ENCODE results near the gene GNAI1. TPM values are rescaled to one million over a fixed set of nuclear protein-coding genes. Genes with fewer than 3 reads are reported as not detected.

The GNAI1 gene
- total RNA-seq, 4 donors from 2014 or later = 29.4 to 78.5 (median 35.5) TPM

GRCh38 chr7:80141376-80141775 is 6.7 kb downstream of the GNAI1 start:
- Histone ChIP-seq H3K27me3 (no peaks in the 10 kb centered on the region), H3K36me3 (no peaks in the 10 kb centered on the region), H3K27ac (no peak overlapping the region), H3K4me1 (peaks cover 0 to 46% (median 9%) of the 10 kb centered on the region in 4 donors), H3K4me3 (no peak overlapping the region), H3K9me3 (no peaks in the 10 kb centered on the region)
- no peak for DNase-seq (ENCODE audit: low spot score in 2 of 2)
- TF ChIP-seq POLR2A (IDR thresholded peaks at IDR 0.05) = no peak
- no peak for TF ChIP-seq EP300 (IDR thresholded peaks at IDR 0.05)
- TF ChIP-seq, protein P1, sequence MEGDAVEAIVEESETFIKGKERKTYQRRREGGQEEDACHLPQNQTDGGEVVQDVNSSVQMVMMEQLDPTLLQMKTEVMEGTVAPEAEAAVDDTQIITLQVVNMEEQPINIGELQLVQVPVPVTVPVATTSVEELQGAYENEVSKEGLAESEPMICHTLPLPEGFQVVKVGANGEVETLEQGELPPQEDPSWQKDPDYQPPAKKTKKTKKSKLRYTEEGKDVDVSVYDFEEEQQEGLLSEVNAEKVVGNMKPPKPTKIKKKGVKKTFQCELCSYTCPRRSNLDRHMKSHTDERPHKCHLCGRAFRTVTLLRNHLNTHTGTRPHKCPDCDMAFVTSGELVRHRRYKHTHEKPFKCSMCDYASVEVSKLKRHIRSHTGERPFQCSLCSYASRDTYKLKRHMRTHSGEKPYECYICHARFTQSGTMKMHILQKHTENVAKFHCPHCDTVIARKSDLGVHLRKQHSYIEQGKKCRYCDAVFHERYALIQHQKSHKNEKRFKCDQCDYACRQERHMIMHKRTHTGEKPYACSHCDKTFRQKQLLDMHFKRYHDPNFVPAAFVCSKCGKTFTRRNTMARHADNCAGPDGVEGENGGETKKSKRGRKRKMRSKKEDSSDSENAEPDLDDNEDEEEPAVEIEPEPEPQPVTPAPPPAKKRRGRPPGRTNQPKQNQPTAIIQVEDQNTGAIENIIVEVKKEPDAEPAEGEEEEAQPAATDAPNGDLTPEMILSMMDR (IDR thresholded peaks at IDR 0.05) = no peak
- 92 to 93% methylated on average over 2 of the region's 2 CpGs for WGBS, 2 donors

DNA sequence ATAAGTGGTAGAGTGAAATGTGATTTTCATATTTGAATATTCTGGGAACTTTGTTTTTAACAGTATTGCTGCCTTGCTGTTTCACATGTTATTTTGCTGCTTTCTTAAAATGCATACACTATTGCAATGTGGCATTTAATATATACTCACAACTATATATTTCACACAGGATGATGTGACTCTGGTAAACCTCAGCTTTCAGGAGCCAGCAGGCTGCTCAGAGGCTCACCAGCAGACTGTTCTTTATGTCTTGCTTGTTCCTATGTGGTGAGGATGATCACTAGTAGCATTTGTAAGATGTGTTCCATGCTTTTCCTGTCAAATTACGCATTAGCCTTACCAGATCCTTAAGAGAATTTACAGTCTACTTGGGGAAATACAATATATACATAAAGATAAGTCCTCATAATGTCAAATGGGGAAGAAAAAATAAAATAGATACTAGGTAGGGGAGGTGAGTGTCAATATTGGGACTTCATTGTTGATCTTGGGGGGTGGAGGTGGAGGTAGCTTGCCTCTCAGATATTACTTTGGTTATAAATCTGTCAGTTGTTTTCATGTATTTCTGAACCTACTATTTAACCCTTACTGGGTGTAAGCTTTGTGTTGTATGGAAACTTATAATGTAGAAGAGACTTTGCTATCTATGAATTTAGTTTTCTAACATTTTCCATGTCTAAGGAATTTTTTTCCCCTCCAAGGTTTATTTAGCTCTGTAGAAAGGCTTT is 8.4 kb downstream of the GNAI1 start:
- no peaks in the 10 kb centered on the region for H3K36me3 ChIP-seq
- 95 to 100% methylated on average over 1 of the region's 1 CpG for WGBS, 2 donors
- TF ChIP-seq, protein P1 (IDR thresholded peaks at IDR 0.05) = no peak
- TF ChIP-seq POLR2A (IDR thresholded peaks at IDR 0.05) = no peak
- TF ChIP-seq EP300 (IDR thresholded peaks at IDR 0.05) = no peak
- no peak overlapping the region for H3K4me3 ChIP-seq
- no peak overlapping the region for H3K27ac ChIP-seq
- H3K27me3 ChIP-seq = no peaks in the 10 kb centered on the region
- H3K4me1 ChIP-seq = peaks cover 0 to 43% (median 7%) of the 10 kb centered on the region in 4 donors
- H3K9me3 ChIP-seq = no peaks in the 10 kb centered on the region
- DNase-seq (ENCODE audit: low spot score in 2 of 2) = no peak

GRCh38 chr7:80145780-80146422 is 11.3 kb downstream of the GNAI1 start:
- H3K4me3 ChIP-seq = no peak overlapping the region
- no peak overlapping the region for H3K27ac ChIP-seq
- H3K4me1 ChIP-seq = peaks cover 0 to 33% (median 3%) of the 10 kb centered on the region in 4 donors
- H3K9me3 ChIP-seq = no peaks in the 10 kb centered on the region
- no peak for DNase-seq (ENCODE audit: low spot score in 2 of 2)
- TF ChIP-seq, protein P1 (IDR thresholded peaks at IDR 0.05) = no peak
- TF ChIP-seq EP300 (IDR thresholded peaks at IDR 0.05) = no peak
- TF ChIP-seq POLR2A (IDR thresholded peaks at IDR 0.05) = no peak
- no peaks in the 10 kb centered on the region for H3K27me3 ChIP-seq
- WGBS, 2 donors = 72 to 75% methylated on average over 3 of the region's 3 CpGs
- H3K36me3 ChIP-seq = no peaks in the 10 kb centered on the region

- Histone ChIP-seq H3K27me3 (no peaks in the 10 kb centered on the region), H3K4me1 (peaks cover 0 to 34% (median 3%) of the 10 kb centered on the region in 4 donors), H3K27ac (no peak overlapping the region), H3K36me3 (no peaks in the 10 kb centered on the region), H3K9me3 (no peaks in the 10 kb centered on the region), H3K4me3 (no peak overlapping the region)
- WGBS, 2 donors = 73% methylated on average over 4 of the region's 4 CpGs
- TF ChIP-seq POLR2A (IDR thresholded peaks at IDR 0.05) (no peak), EP300 (IDR thresholded peaks at IDR 0.05) (no peak)
- TF ChIP-seq, protein P1 (IDR thresholded peaks at IDR 0.05) = no peak
- DNase-seq (ENCODE audit: low spot score in 2 of 2) = no peak
Observed at GRCh38 chr7:80146545-80147182, 12.0 kb downstream of the GNAI1 start.

All from tibial nerve (tissue), 4 donors.